HG03457 (cell line): ENCODE measurements around the gene IFT80.
A peak's percentile ranks its signal among the peaks of the same experiment; 100 is the strongest.
"Not testable (repeated sequence)": the region's sequence is repeated elsewhere in the genome, so short reads cannot be mapped to it uniquely, and the experiment has no call there.

ENCODE experiments used
- ATAC-seq: cut with Tn5 transposase; IDR thresholded peaks from one replicate; pipeline ENCODE4 v1.9.1; 2021; ENCODE audit warnings: moderate number of reproducible peaks; ENCODE audit not compliant: unreplicated experiment

The IFT80 gene

GRCh38 chr3:160286231-160286630 is 112.8 kb downstream of the IFT80 start:
- ATAC-seq: no peak

- no peak for ATAC-seq
Measured at GRCh38 chr3:160280836-160281235, 118.2 kb downstream of the IFT80 start.

GRCh38 chr3:160279657-160280056 is 119.4 kb downstream of the IFT80 start:
- no peak for ATAC-seq

- no peak for ATAC-seq
Measured at GRCh38 chr3:160278210-160278609, 120.8 kb downstream of the IFT80 start.

GRCh38 chr3:160265088-160265487 is 133.9 kb downstream of the IFT80 start:
- ATAC-seq: no peak

- no peak for ATAC-seq
Measured at GRCh38 chr3:160260587-160261270, 138.3 kb downstream of the IFT80 start.

GRCh38 chr3:160259589-160259988 is 139.4 kb downstream of the IFT80 start:
- no peak for ATAC-seq

- no peak for ATAC-seq
Measured at GRCh38 chr3:160257606-160258005, 141.4 kb downstream of the IFT80 start.

GRCh38 chr3:160253298-160253697 is 145.7 kb downstream of the IFT80 start:
- no peak for ATAC-seq

GRCh38 chr3:160247766-160248165 is 151.3 kb downstream of the IFT80 start:
- ATAC-seq: no peak

- ATAC-seq: no peak
Measured at GRCh38 chr3:160245261-160245800, 153.7 kb downstream of the IFT80 start.

GRCh38 chr3:160240719-160241118 is 158.3 kb downstream of the IFT80 start:
- not testable (repeated sequence) for ATAC-seq

- ATAC-seq: no peak
Measured at GRCh38 chr3:160232014-160232413, 167.0 kb downstream of the IFT80 start.

GRCh38 chr3:160227419-160227818 is 171.6 kb downstream of the IFT80 start:
- no peak for ATAC-seq

GRCh38 chr3:160226026-160226907 is 172.8 kb downstream of the IFT80 start:
- ATAC-seq: peak; percentile 14

- ATAC-seq: peak; percentile 77
Measured at GRCh38 chr3:160225176-160226025, 173.6 kb downstream of the IFT80 start, which contains the start of gene C3orf80. TSS of gene C3orf80 (plus strand) at chr3:160225422. CDS start at chr3:160225636, 214 bp downstream.

GRCh38 chr3:160224811-160225175 is 174.2 kb downstream of the IFT80 start:
- ATAC-seq: no peak

GRCh38 chr3:160224256-160224655 is 174.8 kb downstream of the IFT80 start:
- no peak for ATAC-seq

GRCh38 chr3:160221019-160221418 is 178.0 kb downstream of the IFT80 start:
- ATAC-seq: no peak

- no peak for ATAC-seq
Measured at GRCh38 chr3:160220038-160220437, 179.0 kb downstream of the IFT80 start.

GRCh38 chr3:160218136-160218535 is 180.9 kb downstream of the IFT80 start:
- no peak for ATAC-seq
